HG02938 (cell line): ENCODE data around the gene DPP6.

Experiments
- ATAC-seq: cut with Tn5 transposase; IDR thresholded peaks from one replicate; pipeline ENCODE4 v1.9.1; 2021; ENCODE audit warnings: mild to moderate bottlenecking, moderate library complexity; ENCODE audit not compliant: unreplicated experiment

DPP6 gene

DNA sequence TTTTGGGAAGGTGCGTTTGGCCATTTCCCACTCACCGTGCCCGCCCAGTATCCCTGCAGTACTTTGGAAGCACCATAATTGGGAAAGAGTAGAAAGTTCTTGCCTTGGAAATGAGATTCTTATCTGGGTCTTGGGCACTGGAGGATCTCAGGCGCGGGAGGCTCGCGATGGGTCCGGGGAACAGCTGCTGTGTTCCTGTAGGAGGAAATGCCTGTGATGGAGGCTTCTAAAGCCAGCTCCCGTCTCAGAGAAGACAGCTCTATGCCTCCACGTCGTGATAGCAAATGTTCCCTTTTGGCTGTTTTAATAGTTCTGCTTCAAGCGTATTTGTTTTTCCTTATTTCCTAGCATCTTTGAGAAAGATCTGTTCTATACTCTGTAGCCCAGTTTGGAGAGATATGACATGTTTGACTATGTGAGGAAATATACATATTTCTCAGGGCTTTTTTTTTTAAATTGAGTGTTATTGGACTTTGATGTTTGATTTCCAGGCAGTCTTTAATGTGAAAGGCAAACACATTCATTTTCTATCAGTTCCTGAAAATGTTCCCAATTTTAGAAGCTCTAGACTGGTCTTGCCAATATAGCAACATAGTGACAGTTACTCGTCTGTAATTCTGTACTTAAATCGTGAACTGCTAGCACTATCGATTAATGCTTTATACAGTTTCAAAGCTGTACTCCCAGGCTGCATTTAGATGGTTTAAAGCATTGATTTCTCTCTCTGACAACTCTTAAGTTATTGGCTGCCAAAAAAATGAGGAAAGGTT, 280.8 kb downstream of the DPP6 start:
- no peak for ATAC-seq

DNA sequence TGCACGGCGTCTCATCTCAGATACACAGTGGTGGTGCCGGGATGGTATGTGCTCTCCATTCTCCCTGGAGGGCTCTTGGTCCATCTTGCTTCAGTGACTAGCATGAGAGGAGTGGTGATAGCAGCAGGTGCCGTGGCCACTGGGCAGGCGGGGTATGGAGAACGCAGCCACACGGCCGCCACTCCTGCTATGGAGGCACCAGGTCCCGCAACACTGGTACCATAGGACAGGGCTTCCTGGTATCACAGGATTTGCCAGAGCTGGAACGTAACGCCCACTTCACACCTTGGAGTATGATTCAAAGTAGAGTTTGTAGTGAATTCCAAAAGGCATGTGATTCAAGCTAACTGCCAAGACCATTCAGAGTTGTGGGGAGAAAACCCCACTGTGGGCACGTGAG, 284.1 kb downstream of the DPP6 start:
- no peak for ATAC-seq

DNA sequence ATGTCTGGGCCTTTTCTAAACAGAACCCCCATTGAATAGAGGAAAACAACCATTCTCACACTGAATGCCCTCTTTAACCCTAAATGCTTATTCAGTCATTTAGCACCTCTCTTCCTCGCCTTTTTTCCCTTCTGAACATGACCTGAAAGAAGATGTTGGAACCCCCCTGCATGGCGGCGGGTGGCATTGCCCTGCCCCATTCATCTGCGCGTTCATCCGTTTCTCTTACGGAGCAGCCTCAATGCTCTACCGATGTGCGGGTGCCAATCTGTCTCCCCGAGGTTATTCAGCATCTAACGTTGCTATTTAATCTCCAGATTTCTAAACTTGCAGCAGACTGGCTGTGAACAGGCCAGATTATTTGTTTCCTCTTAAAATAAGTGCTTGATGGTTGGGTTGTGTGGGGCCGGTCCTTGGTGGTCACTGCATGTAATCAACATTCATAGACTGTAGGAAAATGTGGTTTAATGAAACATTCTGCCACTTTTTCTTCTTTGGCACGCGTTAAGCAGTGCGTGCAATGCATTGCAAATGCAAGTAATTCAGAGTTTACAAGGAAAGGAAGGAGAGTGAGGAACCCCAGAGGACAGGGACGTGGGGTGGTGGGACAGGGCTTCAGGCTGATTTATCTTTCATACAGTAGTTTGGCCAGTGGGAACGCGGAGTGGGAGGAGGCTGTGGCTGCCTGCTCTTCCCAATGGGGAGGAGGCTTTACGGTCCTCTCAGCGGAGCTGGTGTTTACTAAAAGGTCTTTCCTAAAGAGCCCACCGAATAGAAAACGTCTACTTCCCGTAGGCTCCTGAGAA, 286.7 kb downstream of the DPP6 start:
- ATAC-seq, result no peak

GRCh38 chr7:154342971-154343633, 290.9 kb downstream of the DPP6 start:
- no peak for ATAC-seq

- no peak for ATAC-seq
These were observed 291.7 kb downstream of the DPP6 start for GRCh38 chr7:154343778-154344412.

DNA sequence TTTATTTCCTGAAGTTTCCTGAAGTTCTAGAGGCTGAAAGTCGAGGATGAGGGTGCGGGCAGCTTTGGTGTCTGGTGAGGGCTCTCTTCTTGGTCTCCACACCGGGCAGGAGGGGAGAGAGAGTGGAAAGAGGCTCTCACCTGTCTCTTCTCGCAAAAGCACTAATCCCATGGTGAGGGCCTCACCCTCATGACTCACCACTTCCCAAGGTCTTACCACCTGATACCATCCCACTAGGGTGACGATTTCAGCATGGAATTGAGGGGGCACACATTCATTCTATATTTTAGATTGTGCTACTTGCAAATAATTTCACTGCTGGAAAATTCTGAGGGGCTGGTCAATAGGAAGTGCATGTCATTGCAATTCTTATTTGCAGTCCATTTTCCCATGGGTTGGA, 292.9 kb downstream of the DPP6 start:
- no peak for ATAC-seq

- ATAC-seq, result no peak
These were observed 295.6 kb downstream of the DPP6 start for GRCh38 chr7:154347700-154348266.

DNA sequence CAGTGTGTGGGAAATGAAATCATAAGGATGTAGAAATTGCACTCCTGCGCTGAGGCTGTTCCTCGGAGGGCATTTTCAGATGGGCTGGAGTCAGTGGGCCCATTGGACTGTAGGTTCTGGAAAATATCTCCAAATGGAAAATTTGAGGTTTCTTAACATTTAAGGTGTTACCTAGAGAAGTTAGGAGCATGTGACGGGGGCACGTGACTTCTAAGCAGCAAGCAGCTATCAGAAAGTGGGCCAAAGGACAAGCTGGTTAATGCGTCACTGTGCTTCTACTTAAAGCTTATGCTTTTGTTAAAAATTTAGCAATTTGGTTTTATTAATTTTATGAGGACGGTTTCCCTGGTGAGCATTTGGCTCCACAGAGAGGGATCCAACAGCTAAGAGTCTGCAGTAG, 298.7 kb downstream of the DPP6 start:
- ATAC-seq, result no peak

GRCh38 chr7:154353355-154353767, 301.2 kb downstream of the DPP6 start:
- no peak for ATAC-seq

DNA sequence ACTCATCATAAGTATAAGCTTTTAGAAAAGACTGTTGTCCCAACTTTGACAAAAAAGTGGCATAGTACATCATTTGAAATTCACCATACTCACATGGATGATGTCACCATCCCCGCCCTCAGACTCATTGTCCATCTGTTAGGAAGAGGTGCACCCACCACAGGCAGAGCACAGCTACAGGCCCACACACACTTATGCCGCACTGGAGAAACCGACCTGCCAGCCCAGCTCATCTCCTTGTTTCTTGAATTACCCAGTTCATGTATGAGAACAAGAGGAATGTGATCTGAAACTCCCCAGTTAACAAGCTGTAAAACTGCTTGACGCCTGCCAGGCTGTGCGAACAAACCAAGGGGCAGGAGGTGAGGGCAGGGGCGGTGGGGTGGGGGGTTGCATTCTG, 312.0 kb downstream of the DPP6 start:
- ATAC-seq, result no peak

- ATAC-seq, result no peak
These were observed 319.2 kb downstream of the DPP6 start for GRCh38 chr7:154371424-154371823.

DNA sequence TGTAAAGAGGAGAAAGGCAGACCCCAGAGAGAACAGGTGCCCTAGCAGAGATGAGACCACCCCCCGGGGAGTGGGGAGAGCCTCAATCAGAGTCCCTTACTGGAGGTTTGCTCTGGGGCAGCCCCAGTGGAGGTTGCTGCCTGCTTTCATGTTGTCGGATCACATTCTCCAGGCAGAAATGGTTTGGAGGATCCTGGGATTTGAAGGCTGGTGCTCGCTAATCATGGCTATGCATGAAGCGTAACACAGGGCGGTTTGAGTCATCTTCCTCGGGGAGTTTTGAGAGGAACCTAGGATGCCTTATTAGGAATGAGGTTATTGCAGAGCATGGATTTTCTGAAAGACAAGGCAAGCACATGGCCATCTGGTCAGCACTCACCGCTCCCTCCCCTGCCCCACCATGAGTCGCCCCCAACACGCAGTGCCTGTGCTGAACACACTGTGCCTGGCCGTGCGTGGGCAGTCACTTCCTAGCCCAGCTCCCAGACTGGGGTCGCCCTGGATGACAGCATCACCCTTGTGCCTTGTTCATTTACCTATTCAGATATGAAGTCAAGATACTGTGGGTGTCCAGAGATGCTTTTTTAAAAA, 319.9 kb downstream of the DPP6 start:
- ATAC-seq, result no peak

DNA sequence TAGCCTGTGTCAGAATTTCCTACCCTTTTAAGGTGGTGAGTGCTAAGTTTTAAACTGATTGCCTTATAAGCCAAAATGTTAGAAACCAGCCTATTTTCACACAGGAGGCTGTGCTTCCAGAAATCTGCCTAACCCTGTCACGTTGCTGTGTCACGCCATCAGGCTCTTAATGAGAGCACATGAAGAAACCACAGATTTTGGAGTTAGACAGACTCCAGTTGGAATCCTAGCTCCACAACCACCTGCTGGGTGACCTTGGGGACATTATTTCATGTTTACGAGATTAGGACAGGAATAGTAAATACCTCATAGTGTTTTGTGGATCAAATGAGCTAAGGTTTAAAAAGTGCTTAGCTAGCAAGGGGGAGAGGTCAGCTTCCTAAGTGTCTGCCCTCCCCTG, 321.8 kb downstream of the DPP6 start:
- no peak for ATAC-seq

- ATAC-seq, result no peak
These were observed 323.8 kb downstream of the DPP6 start for GRCh38 chr7:154375956-154376355.

GRCh38 chr7:154380771-154381170, 328.6 kb downstream of the DPP6 start:
- no peak for ATAC-seq

DNA sequence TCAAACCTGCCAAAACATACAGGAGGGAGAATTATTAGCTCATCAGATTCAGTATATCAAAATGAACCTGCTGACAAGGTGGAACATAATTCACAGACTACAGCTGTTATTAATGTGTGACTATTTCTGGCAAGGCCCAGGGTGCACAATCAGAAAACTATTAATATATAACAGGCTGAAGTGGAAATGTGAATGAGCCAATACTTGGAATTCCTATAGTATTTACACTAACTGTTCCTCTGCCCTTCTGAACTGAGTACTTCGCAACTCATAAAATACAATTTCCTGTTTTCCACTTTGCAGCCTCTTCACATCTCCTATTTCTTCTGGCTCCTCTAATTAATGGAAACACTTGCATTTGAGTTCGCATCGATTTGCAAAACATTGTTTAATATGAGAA, 330.8 kb downstream of the DPP6 start:
- ATAC-seq, result no peak

- ATAC-seq, result no peak
These were observed 333.0 kb downstream of the DPP6 start for GRCh38 chr7:154385214-154385613.

DNA sequence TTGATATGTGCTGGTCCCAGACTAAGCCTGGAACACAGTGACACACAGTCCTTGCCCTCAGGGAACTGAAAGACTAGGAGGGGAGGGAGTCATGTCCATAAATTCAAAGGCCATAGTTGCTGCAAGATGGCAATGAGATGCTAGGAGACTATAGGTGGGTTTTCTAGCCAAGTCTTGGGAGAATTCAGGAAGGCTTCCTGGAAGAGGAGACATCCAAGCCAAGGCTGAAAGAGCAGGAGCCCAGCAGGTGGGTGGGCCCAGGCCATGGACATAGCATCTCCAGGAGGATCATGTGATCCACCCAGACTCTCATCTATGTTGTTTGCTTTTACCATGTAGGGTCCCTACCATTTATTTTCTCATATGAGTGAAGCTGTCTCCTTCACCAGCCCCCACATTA, 335.1 kb downstream of the DPP6 start:
- no peak for ATAC-seq

- ATAC-seq, result no peak
These were observed 336.2 kb downstream of the DPP6 start for GRCh38 chr7:154388412-154388811.

DNA sequence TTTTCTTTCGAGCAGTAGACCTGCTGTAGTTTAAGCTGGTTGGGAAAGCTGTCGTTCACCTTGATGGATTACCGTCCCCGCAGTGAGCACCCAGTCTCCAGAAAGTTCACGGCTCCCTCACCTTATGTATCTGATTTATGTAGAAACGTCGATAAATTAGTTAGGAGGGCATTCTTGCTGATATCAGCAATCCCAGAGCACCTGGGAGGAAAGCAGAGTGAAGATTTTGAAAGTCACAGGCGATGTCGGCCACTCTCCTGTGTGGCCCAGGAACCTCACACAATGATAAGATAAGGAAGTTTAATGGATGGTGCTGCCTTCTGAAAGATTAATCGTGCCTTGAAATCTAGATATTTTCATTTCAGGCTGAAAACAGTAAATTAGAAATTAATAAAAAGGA, 336.8 kb downstream of the DPP6 start:
- no peak for ATAC-seq

GRCh38 chr7:154390961-154391360, 338.8 kb downstream of the DPP6 start:
- ATAC-seq, result no peak
